GM23338 (cell line): Measurements from ENCODE around the gene KIF3B.

Experiments used
- EZH2 ChIP-seq: fragments of 200-600 bp; sonication (generic); IDR thresholded peaks from one replicate; pipeline ENCODE4 v1.8.0; 2017; ENCODE audit warnings: antibody characterized with exemption, mild to moderate bottlenecking, low read depth; ENCODE audit not compliant: unreplicated experiment
- EZH2phosphoT487 ChIP-seq: fragments of 200-600 bp; sonication (generic); IDR thresholded peaks from one replicate; pipeline ENCODE4 v1.8.1; 2018; ENCODE audit warnings: antibody characterized with exemption; ENCODE audit not compliant: unreplicated experiment
- JUNB ChIP-seq: IDR thresholded peaks from one replicate; pipeline ENCODE4 v1.6.1; 2016; ENCODE audit warnings: antibody characterized with exemption; ENCODE audit not compliant: unreplicated experiment
- POLR2AphosphoS5 ChIP-seq: IDR thresholded peaks from 2 replicates; pipeline ENCODE4 v1.6.1; 2016; ENCODE audit warnings: antibody characterized with exemption, low read depth
- ZNF114 ChIP-seq: fragments of 250-450 bp; sonication (Bioruptor Pico); IDR thresholded peaks from 2 replicates; pipeline ENCODE4 v1.5.0; 2020; ENCODE audit warnings: mild to moderate bottlenecking, moderate library complexity
- TF ChIP-seq, protein P1 (sequence below), 2 experiments: fragments of 200-600 bp in 1 of 2; sonication (generic) in 1 of 2; conservative IDR thresholded peaks; 2 replicates each; pipeline versions ENCODE4 v1.5.1 to v1.6.1; 2016 to 2017; ENCODE audit warnings: antibody characterized with exemption in 2 of 2, low read depth in 2 of 2, mild to moderate bottlenecking in 2 of 2, moderate library complexity in 1 of 2
- TF ChIP-seq, protein P2 (sequence below): IDR thresholded peaks from one replicate; pipeline ENCODE4 v1.6.1; 2018; ENCODE audit warnings: antibody characterized with exemption; ENCODE audit not compliant: unreplicated experiment
- TF ChIP-seq, protein P3 (sequence below): IDR thresholded peaks from 2 replicates; pipeline ENCODE4 v1.6.1; 2016; ENCODE audit warnings: antibody characterized with exemption

DNA sequence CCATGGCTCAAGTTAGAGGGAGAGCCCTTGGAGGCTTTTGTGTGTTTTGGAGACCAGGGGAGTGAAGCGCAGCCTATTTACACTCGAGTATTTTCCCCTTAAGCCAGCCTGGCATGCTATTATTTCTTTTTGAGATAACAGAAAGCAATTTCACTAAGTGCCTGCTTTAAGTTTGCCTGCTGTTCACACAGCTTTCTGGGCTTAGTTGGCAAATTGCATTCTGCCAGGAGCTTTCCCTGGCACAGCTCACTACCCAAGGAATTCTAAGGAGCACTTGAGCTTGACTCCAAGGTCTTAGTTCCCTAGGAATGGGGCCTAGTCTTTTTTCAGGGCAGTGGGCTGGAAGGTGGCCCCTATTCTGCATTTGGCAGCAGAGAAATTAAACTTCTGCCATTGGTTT is 61.7 kb downstream of the KIF3B start:
- TF ChIP-seq, protein P1, sequence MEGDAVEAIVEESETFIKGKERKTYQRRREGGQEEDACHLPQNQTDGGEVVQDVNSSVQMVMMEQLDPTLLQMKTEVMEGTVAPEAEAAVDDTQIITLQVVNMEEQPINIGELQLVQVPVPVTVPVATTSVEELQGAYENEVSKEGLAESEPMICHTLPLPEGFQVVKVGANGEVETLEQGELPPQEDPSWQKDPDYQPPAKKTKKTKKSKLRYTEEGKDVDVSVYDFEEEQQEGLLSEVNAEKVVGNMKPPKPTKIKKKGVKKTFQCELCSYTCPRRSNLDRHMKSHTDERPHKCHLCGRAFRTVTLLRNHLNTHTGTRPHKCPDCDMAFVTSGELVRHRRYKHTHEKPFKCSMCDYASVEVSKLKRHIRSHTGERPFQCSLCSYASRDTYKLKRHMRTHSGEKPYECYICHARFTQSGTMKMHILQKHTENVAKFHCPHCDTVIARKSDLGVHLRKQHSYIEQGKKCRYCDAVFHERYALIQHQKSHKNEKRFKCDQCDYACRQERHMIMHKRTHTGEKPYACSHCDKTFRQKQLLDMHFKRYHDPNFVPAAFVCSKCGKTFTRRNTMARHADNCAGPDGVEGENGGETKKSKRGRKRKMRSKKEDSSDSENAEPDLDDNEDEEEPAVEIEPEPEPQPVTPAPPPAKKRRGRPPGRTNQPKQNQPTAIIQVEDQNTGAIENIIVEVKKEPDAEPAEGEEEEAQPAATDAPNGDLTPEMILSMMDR (conservative IDR thresholded peaks at IDR 0.05; ENCODE audit: low read depth in 2 of 2): no peak
- TF ChIP-seq EZH2phosphoT487 (no peak), JUNB (no peak), POLR2AphosphoS5 (no peak), EZH2 (no peak), ZNF114 (CRISPR knock-in tag) (no peak)
- TF ChIP-seq, protein P2, sequence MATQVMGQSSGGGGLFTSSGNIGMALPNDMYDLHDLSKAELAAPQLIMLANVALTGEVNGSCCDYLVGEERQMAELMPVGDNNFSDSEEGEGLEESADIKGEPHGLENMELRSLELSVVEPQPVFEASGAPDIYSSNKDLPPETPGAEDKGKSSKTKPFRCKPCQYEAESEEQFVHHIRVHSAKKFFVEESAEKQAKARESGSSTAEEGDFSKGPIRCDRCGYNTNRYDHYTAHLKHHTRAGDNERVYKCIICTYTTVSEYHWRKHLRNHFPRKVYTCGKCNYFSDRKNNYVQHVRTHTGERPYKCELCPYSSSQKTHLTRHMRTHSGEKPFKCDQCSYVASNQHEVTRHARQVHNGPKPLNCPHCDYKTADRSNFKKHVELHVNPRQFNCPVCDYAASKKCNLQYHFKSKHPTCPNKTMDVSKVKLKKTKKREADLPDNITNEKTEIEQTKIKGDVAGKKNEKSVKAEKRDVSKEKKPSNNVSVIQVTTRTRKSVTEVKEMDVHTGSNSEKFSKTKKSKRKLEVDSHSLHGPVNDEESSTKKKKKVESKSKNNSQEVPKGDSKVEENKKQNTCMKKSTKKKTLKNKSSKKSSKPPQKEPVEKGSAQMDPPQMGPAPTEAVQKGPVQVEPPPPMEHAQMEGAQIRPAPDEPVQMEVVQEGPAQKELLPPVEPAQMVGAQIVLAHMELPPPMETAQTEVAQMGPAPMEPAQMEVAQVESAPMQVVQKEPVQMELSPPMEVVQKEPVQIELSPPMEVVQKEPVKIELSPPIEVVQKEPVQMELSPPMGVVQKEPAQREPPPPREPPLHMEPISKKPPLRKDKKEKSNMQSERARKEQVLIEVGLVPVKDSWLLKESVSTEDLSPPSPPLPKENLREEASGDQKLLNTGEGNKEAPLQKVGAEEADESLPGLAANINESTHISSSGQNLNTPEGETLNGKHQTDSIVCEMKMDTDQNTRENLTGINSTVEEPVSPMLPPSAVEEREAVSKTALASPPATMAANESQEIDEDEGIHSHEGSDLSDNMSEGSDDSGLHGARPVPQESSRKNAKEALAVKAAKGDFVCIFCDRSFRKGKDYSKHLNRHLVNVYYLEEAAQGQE: no peak
- TF ChIP-seq, protein P3, sequence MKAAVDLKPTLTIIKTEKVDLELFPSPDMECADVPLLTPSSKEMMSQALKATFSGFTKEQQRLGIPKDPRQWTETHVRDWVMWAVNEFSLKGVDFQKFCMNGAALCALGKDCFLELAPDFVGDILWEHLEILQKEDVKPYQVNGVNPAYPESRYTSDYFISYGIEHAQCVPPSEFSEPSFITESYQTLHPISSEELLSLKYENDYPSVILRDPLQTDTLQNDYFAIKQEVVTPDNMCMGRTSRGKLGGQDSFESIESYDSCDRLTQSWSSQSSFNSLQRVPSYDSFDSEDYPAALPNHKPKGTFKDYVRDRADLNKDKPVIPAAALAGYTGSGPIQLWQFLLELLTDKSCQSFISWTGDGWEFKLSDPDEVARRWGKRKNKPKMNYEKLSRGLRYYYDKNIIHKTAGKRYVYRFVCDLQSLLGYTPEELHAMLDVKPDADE: no peak
